NCI-H146 (cell line): ENCODE data around the gene NET1.

ENCODE experiments used
- DNase-seq: peaks from one replicate; lab custom pipeline; 2025; lab: John Stamatoyannopoulos, UW

The NET1 gene

GRCh38 chr10:5502061-5502521 lies 89.7 kb downstream of the NET1 start:
- no peak for DNase-seq

- no peak for DNase-seq
Observed at GRCh38 chr10:5502571-5503476, 90.5 kb downstream of the NET1 start.

- no peak for DNase-seq
Observed at GRCh38 chr10:5503477-5503835, 91.1 kb downstream of the NET1 start.

- DNase-seq = no peak
Observed at GRCh38 chr10:5504146-5505072, 92.1 kb downstream of the NET1 start.

- no peak for DNase-seq
Observed at GRCh38 chr10:5506246-5506645, 93.9 kb downstream of the NET1 start.

- DNase-seq = no peak
Observed at GRCh38 chr10:5506751-5507648, 94.6 kb downstream of the NET1 start.

- no peak for DNase-seq
Observed at GRCh38 chr10:5507649-5508131, 95.3 kb downstream of the NET1 start.

- no peak for DNase-seq
Observed at GRCh38 chr10:5508161-5508604, 95.8 kb downstream of the NET1 start.
